ENCODE results near the gene EPB41L3.

DNA sequence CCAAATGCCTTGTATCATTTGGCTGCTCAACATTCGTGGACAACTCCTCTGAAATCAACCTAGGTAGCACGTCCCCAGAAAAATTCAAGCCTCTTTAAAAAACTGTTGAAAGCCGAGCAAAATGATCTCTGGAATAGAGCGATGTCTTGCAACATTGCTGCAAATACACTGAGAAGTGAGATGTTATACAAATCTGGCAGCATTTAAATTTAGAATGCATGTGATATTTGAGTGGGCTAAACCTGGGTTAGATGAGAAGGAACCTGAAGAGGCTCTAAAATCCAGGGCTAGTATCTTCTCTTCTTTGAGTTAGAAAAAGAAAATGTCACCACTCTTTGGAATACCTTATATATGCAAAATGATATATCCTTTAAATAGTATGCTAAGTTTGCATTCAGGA is 166.8 kb downstream of the EPB41L3 start:
- TF ChIP-seq FOXM1 (IDR thresholded peaks at IDR 0.05; ENCODE audit: borderline replicate concordance, low read depth): no peak
- TF ChIP-seq, protein P1, sequence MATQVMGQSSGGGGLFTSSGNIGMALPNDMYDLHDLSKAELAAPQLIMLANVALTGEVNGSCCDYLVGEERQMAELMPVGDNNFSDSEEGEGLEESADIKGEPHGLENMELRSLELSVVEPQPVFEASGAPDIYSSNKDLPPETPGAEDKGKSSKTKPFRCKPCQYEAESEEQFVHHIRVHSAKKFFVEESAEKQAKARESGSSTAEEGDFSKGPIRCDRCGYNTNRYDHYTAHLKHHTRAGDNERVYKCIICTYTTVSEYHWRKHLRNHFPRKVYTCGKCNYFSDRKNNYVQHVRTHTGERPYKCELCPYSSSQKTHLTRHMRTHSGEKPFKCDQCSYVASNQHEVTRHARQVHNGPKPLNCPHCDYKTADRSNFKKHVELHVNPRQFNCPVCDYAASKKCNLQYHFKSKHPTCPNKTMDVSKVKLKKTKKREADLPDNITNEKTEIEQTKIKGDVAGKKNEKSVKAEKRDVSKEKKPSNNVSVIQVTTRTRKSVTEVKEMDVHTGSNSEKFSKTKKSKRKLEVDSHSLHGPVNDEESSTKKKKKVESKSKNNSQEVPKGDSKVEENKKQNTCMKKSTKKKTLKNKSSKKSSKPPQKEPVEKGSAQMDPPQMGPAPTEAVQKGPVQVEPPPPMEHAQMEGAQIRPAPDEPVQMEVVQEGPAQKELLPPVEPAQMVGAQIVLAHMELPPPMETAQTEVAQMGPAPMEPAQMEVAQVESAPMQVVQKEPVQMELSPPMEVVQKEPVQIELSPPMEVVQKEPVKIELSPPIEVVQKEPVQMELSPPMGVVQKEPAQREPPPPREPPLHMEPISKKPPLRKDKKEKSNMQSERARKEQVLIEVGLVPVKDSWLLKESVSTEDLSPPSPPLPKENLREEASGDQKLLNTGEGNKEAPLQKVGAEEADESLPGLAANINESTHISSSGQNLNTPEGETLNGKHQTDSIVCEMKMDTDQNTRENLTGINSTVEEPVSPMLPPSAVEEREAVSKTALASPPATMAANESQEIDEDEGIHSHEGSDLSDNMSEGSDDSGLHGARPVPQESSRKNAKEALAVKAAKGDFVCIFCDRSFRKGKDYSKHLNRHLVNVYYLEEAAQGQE (IDR thresholded peaks at IDR 0.05; ENCODE audit: low read depth): no peak
- TF ChIP-seq EP300 (IDR thresholded peaks at IDR 0.05; ENCODE audit: borderline replicate concordance): no peak
- TF ChIP-seq RAD21 (IDR thresholded peaks at IDR 0.05; ENCODE audit: low read depth): no peak
- no peak for TF ChIP-seq CEBPB (IDR thresholded peaks at IDR 0.05)

Data from Ishikawa (cell line).